Epithelial cell of proximal tubule (primary cell): ENCODE results near the gene GOLM1. TPM values are rescaled to one million over a fixed set of nuclear protein-coding genes. Genes with fewer than 3 reads are reported as not detected.
A peak's percentile ranks its signal among the peaks of the same experiment; 100 is the strongest.

Experiments
- DNase-seq: peaks from one replicate; pipeline ENCODE4 v3.0.0-alpha.2; 2011; ENCODE audit warnings: low read depth
- H3K4me3 ChIP-seq: 2 replicates; pipeline ENCODE4 v1.5.1; 2011; ENCODE audit warnings: low read depth, mild to moderate bottlenecking, low read length
- CTCF ChIP-seq: conservative IDR thresholded peaks from 2 replicates; pipeline ENCODE4 v1.5.1; 2012; ENCODE audit warnings: low read depth, mild to moderate bottlenecking, low read length
- total RNA-seq: library from RNA; depleted of rRNA; stranded (reverse); fragments of >200 nt; gene quantifications from 2 replicates; pipeline ENCODE4 v1.2.3, GENCODE V29; 2015

The GOLM1 gene
- total RNA-seq, 1 donor from 2014 or later = 109 TPM

DNA sequence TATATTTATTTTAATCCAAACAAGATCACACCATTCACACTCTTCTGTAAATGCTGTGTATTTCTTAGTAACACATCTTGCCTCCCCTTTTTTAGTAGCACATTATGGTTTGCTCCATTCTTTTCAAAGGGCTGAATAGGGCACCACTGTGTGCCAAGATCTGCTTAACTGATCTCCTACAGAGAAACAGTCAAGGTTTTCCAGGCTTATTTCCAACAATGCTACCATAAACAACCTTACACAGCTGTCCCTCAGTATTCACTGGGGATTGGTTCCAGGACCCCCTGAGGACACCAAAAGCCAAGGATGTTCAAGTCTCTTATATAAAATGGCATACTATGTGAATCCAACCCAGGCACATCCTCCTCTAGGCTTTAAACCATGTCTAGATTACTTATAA is 16.5 kb downstream of the GOLM1 start:
- DNase-seq = no peak
- no peak overlapping the region for H3K4me3 ChIP-seq
- no peak for TF ChIP-seq CTCF

GRCh38 chr9:86079865-86080469 is 19.4 kb downstream of the GOLM1 start:
- DNase-seq = no peak
- no peak overlapping the region for H3K4me3 ChIP-seq
- TF ChIP-seq CTCF = no peak

DNA sequence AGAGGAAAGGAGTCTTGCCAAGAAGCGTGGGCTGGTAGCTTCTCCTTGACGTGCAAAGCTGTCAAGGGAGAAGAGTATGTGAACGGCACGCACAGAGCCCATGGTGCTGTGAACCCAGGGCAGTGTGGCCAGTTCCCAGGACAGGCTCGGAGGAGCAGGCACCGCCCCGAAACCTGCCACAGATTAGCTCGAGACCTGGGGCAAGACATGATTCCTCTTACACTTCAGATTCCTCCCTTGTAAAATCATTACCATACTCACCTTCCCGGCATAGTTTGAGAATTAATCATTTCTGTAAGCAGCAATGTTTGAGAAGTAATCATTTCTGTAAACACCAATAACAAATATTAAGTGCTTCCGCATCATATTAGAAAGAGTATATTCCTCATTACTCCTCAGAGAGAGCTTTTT is 19.9 kb downstream of the GOLM1 start:
- no peak for TF ChIP-seq CTCF
- peak; percentile 54 for DNase-seq
- no peak overlapping the region for H3K4me3 ChIP-seq

DNA sequence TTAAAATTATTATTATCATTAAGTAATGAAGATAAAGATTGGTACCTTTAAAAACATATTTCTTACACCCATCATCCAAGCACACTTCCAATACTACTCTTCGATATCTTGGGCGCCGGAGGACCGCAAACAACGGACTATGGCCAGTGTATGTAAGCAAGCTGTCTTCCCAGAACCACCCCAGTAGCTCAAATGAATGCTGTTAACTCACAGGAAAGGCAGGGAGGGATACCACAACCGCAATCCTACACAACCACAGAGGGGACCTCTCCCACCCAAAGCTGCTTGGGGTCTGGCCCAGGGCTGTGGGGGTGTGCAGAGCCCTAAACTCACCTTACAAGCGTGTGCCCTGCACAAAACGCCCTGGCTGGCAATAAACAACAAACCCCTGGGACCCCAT is 20.6 kb downstream of the GOLM1 start:
- no peak for TF ChIP-seq CTCF
- H3K4me3 ChIP-seq = no peak overlapping the region
- DNase-seq = no peak

DNA sequence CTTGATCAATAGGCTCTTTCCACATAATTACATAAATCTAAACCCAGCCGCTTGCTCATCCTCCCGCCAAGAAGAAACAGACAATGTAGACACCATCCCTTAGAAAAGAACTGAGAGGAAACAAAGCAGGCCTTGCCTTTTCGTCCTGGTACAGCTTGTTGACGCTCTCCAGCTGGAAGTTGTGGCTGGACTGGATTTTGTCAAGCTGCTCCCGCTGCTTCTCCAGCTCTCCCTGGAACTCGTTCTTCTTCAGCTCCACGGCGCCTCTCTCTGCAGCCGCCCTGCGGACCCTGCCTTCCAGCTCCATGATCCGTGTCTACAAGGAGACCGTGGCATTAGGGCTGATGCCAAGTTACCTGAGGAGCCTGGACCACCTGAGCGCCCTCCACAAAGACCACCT is 22.1 kb downstream of the GOLM1 start:
- DNase-seq = no peak
- no peak overlapping the region for H3K4me3 ChIP-seq
- no peak for TF ChIP-seq CTCF

- no peak overlapping the region for H3K4me3 ChIP-seq
- TF ChIP-seq CTCF = no peak
- DNase-seq = no peak
Observed at GRCh38 chr9:86075132-86076109, 23.9 kb downstream of the GOLM1 start.

DNA sequence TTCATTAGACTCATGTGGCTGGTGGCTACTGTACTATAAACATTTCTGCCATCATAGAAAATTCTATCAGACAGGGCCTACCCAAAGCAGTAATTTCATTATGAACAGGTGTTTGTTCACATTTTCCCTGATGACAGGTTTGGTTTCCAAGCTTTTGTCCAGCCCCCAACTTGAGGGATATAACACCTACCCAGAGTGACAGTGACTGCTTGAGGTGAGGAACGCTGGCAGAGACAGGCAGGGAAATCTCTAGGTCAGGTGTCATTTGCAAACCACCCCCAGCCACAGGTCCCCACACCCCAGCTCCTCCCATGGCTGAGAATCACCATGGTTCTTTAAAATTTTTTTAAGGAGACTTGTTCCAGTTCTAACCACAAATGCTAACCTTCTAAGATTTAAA is 25.5 kb downstream of the GOLM1 start:
- DNase-seq = no peak
- TF ChIP-seq CTCF = no peak
- H3K4me3 ChIP-seq = no peak overlapping the region
